Astrocyte (in vitro differentiated cells and primary cell): ENCODE results near the gene TTLL7. TPM values are rescaled to one million over a fixed set of nuclear protein-coding genes. Genes with fewer than 3 reads are reported as not detected.

Experiments used
- DNase-seq: peaks from one replicate; pipeline ENCODE4 v3.0.0-alpha.2; 2010; ENCODE audit warnings: low read depth
- FAIRE-seq: peaks from 2 replicates; lab custom pipeline; 2011; peaks lifted over from hg19 to GRCh38; lab: Jason Lieb, UNC
- H2AFZ ChIP-seq: 2 replicates; pipeline ENCODE4 v1.6.0; 2012; ENCODE audit warnings: low read depth, low read length, inconsistent platforms
- H3K27ac ChIP-seq: 2 replicates; pipeline ENCODE4 v1.5.1; 2011; ENCODE audit warnings: low read depth, low read length, inconsistent platforms
- H3K27me3 ChIP-seq: 2 replicates; pipeline ENCODE4 v1.6.0; 2011; ENCODE audit warnings: low read length, inconsistent platforms; ENCODE audit not compliant: insufficient read depth
- H3K36me3 ChIP-seq: 2 replicates; pipeline ENCODE4 v1.5.1; 2011; ENCODE audit warnings: low read length, inconsistent platforms; ENCODE audit not compliant: insufficient read depth
- H3K4me1 ChIP-seq: 2 replicates; pipeline ENCODE4 v1.5.1; 2011; ENCODE audit warnings: low read length, inconsistent platforms; ENCODE audit not compliant: insufficient read depth
- H3K4me2 ChIP-seq: 2 replicates; pipeline ENCODE4 v1.6.0; 2012; ENCODE audit warnings: low read length, inconsistent platforms
- H3K4me3 ChIP-seq: 2 replicates; pipeline ENCODE4 v1.5.1; 2011; ENCODE audit warnings: low read depth, mild to moderate bottlenecking, low read length, inconsistent platforms; ENCODE audit not compliant: insufficient read depth
- H3K79me2 ChIP-seq: 2 replicates; pipeline ENCODE4 v1.6.0; 2012; ENCODE audit warnings: mild to moderate bottlenecking, low read length, inconsistent platforms; ENCODE audit not compliant: insufficient read depth
- H3K9ac ChIP-seq: 2 replicates; pipeline ENCODE4 v1.6.0; 2012; ENCODE audit warnings: mild to moderate bottlenecking, low read length, inconsistent platforms
- H3K9me3 ChIP-seq: 2 replicates; pipeline ENCODE4 v1.5.1; 2012; ENCODE audit warnings: low read depth, mild to moderate bottlenecking, low read length, inconsistent platforms; ENCODE audit not compliant: insufficient read depth
- H4K20me1 ChIP-seq: 2 replicates; pipeline ENCODE4 v1.6.0; 2012; ENCODE audit warnings: low read length, inconsistent platforms; ENCODE audit not compliant: insufficient read depth
- H3K27ac Mint-ChIP-seq: one replicate; pipeline ENCODE4 v1.8.0; 2021; ENCODE audit warnings: mild to moderate bottlenecking, mixed read lengths; ENCODE audit not compliant: unreplicated experiment
- H3K27me3 Mint-ChIP-seq: one replicate; pipeline ENCODE4 v1.8.0; 2021; ENCODE audit warnings: low read depth, mixed read lengths; ENCODE audit not compliant: unreplicated experiment
- H3K36me3 Mint-ChIP-seq: one replicate; pipeline ENCODE4 v1.8.0; 2021; ENCODE audit warnings: low read depth, mixed read lengths; ENCODE audit not compliant: unreplicated experiment
- H3K4me1 Mint-ChIP-seq: one replicate; pipeline ENCODE4 v1.8.0; 2021; ENCODE audit warnings: low read depth, mixed read lengths; ENCODE audit not compliant: unreplicated experiment
- H3K4me3 Mint-ChIP-seq: one replicate; pipeline ENCODE4 v1.8.0; 2021; ENCODE audit warnings: mild to moderate bottlenecking, moderate library complexity, mixed read lengths; ENCODE audit not compliant: unreplicated experiment
- H3K9me3 Mint-ChIP-seq: one replicate; pipeline ENCODE4 v1.8.0; 2021; ENCODE audit warnings: mild to moderate bottlenecking, mixed read lengths; ENCODE audit not compliant: unreplicated experiment
- CTCF ChIP-seq: IDR thresholded peaks from 2 replicates; pipeline ENCODE4 v1.5.1; 2011; ENCODE audit warnings: low read depth, mild to moderate bottlenecking, inconsistent platforms, low read length, moderate library complexity; ENCODE audit not compliant: insufficient read depth
- EZH2 ChIP-seq: IDR thresholded peaks from 2 replicates; pipeline ENCODE4 v1.6.1; 2012; ENCODE audit warnings: mild to moderate bottlenecking, low read length, inconsistent platforms; ENCODE audit not compliant: insufficient read depth
- total RNA-seq: library from RNA; stranded (reverse); gene quantifications from 2 replicates; pipeline ENCODE4 v1.2.1, GENCODE V29; 2021

The TTLL7 gene
- total RNA-seq, 1 donor from 2014 or later: 28.5 TPM

- no peak overlapping the region for H2AFZ ChIP-seq
- H3K36me3 ChIP-seq: no peaks in the 10 kb centered on the region
- no peaks in the 10 kb centered on the region for H3K36me3 Mint-ChIP-seq
- H3K4me3 ChIP-seq: no peak overlapping the region
- no peaks in the 10 kb centered on the region for H3K27me3 ChIP-seq
- H3K4me1 Mint-ChIP-seq: no peaks in the 10 kb centered on the region
- no peaks in the 10 kb centered on the region for H3K4me1 ChIP-seq
- H3K4me2 ChIP-seq: no peak overlapping the region
- no peaks in the 10 kb centered on the region for H4K20me1 ChIP-seq
- no peaks in the 10 kb centered on the region for H3K27me3 Mint-ChIP-seq
- H3K27ac Mint-ChIP-seq: no peak overlapping the region
- H3K27ac ChIP-seq: no peak overlapping the region
- no peaks in the 10 kb centered on the region for H3K9me3 ChIP-seq
- DNase-seq (no peak), FAIRE-seq (no peak)
- TF ChIP-seq CTCF: no peak
- TF ChIP-seq EZH2: no peak
- H3K9me3 Mint-ChIP-seq: peaks cover 1% of the 10 kb centered on the region
- H3K79me2 ChIP-seq: no peaks in the 10 kb centered on the region
- no peak overlapping the region for H3K9ac ChIP-seq
- no peak overlapping the region for H3K4me3 Mint-ChIP-seq
These were observed 20.9 kb downstream of the TTLL7 start for GRCh38 chr1:83978056-83978455.

- DNase-seq (no peak), FAIRE-seq (no peak)
- Mint-ChIP-seq H3K9me3 (peaks cover 1% of the 10 kb centered on the region), H3K4me3 (no peak overlapping the region), H3K4me1 (no peaks in the 10 kb centered on the region), H3K36me3 (no peaks in the 10 kb centered on the region), H3K27ac (no peak overlapping the region), H3K27me3 (no peaks in the 10 kb centered on the region)
- Histone ChIP-seq H3K36me3 (no peaks in the 10 kb centered on the region), H3K79me2 (no peaks in the 10 kb centered on the region), H3K9ac (no peak overlapping the region), H3K27me3 (no peaks in the 10 kb centered on the region), H4K20me1 (no peaks in the 10 kb centered on the region), H3K4me3 (no peak overlapping the region), H3K4me2 (no peak overlapping the region), H2AFZ (no peak overlapping the region), H3K4me1 (no peaks in the 10 kb centered on the region), H3K9me3 (no peaks in the 10 kb centered on the region), H3K27ac (no peak overlapping the region)
- TF ChIP-seq EZH2 (no peak), CTCF (no peak)
These were observed 22.0 kb downstream of the TTLL7 start for GRCh38 chr1:83976920-83977319.

GRCh38 chr1:83970802-83971201, 28.1 kb downstream of the TTLL7 start:
- FAIRE-seq: no peak
- Mint-ChIP-seq H3K9me3 (no peaks in the 10 kb centered on the region), H3K4me1 (peaks cover 5% of the 10 kb centered on the region), H3K36me3 (no peaks in the 10 kb centered on the region), H3K4me3 (no peak overlapping the region), H3K27me3 (no peaks in the 10 kb centered on the region), H3K27ac (no peak overlapping the region)
- H3K9me3 ChIP-seq: no peaks in the 10 kb centered on the region
- no peak overlapping the region for H3K9ac ChIP-seq
- no peaks in the 10 kb centered on the region for H4K20me1 ChIP-seq
- DNase-seq: no peak
- H3K4me1 ChIP-seq: no peaks in the 10 kb centered on the region
- H2AFZ ChIP-seq: no peak overlapping the region
- H3K79me2 ChIP-seq: no peaks in the 10 kb centered on the region
- H3K4me3 ChIP-seq: no peak overlapping the region
- TF ChIP-seq CTCF: no peak
- TF ChIP-seq EZH2: no peak
- H3K27me3 ChIP-seq: no peaks in the 10 kb centered on the region
- H3K27ac ChIP-seq: no peak overlapping the region
- H3K36me3 ChIP-seq: no peaks in the 10 kb centered on the region
- H3K4me2 ChIP-seq: no peak overlapping the region
